PC-9 (cell line): ENCODE measurements around the gene FAM180A.

Experiments used
- EZH2 ChIP-seq: fragments of 200-600 bp; sonication (generic); IDR thresholded peaks from 2 replicates; pipeline ENCODE4 v1.8.0; 2017; ENCODE audit warnings: antibody characterized with exemption, low read depth
- TF ChIP-seq, protein P1 (sequence below): fragments of 200-600 bp; sonication (generic); conservative IDR thresholded peaks from 2 replicates; pipeline ENCODE4 v1.6.1; 2017; ENCODE audit warnings: mixed run types, antibody characterized with exemption, mild to moderate bottlenecking, moderate library complexity

GRCh38 chr7:135692055-135692454 lies 56.6 kb downstream of the FAM180A start:
- TF ChIP-seq, protein P1, sequence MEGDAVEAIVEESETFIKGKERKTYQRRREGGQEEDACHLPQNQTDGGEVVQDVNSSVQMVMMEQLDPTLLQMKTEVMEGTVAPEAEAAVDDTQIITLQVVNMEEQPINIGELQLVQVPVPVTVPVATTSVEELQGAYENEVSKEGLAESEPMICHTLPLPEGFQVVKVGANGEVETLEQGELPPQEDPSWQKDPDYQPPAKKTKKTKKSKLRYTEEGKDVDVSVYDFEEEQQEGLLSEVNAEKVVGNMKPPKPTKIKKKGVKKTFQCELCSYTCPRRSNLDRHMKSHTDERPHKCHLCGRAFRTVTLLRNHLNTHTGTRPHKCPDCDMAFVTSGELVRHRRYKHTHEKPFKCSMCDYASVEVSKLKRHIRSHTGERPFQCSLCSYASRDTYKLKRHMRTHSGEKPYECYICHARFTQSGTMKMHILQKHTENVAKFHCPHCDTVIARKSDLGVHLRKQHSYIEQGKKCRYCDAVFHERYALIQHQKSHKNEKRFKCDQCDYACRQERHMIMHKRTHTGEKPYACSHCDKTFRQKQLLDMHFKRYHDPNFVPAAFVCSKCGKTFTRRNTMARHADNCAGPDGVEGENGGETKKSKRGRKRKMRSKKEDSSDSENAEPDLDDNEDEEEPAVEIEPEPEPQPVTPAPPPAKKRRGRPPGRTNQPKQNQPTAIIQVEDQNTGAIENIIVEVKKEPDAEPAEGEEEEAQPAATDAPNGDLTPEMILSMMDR: no peak
- TF ChIP-seq EZH2: no peak
